SIG-M5 treated with dmso at 0.1 percent for 504 hours (cell line): ENCODE measurements around the gene LDLRAP1.

Source experiments
- DNase-seq: peaks from one replicate; lab custom pipeline; 2025; ENCODE audit not compliant: unreplicated experiment; lab: John Stamatoyannopoulos, UW

The LDLRAP1 gene

DNA sequence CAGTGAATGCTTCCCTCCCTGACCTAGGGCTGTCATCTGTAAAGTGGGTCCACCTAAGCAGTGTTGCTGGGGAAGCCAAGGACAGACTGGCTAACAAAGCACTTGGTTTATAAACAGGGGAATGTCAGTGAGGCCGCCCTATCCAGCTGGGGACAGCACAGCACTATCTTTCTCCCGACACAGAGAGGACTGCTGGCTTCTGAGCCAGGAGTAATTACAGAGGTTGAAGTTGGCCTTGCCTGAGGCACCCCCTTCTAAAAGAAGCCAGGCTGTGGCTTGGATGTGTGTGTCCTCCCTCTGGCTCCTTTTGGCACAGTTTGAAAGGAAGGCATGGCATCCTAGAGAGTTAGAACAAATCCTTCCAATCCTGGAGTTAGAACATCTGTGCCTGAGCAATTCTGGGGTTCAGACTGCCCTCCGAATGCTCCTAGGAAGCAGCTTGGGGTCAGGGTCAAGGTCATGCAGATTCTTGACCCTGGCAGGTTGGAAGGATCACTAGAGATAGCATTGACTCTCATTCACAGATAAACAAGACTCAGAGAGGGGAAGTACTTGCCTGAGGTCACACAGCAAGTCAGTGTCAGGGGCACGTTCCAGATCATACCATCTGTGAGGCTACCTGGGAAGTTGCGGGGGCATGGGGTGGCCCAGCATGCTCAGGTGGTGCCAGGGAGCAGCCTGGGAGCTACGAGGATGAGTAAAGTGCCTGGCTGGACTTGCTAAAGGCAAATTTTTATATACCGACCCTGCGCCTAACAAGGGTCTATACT lies 1.3 kb upstream of the LDLRAP1 start:
- DNase-seq = no peak

DNA sequence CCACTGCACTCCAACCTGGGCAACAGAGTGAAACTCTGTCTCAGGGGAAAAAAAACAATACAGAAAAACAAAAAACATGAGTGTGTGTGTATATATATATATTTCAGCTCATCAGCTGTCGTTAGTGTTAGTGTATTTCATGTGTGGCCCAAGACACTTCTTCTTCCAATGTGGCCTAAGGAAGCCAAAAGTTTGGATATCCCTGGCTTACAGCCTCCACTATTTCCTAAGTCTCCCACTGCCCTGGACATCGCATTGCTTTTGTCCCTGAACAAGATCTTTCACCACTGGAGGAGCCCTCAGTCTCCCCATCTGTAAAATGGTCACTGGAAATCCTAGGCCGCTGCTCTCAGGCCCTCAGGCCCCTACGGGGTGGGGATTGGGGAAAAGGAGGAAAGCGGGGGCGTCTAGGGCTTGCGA lies 391 bp upstream of the LDLRAP1 start:
- no peak for DNase-seq

GRCh38 chr1:25544243-25544764 lies 898 bp downstream of the LDLRAP1 start:
- DNase-seq = no peak

DNA sequence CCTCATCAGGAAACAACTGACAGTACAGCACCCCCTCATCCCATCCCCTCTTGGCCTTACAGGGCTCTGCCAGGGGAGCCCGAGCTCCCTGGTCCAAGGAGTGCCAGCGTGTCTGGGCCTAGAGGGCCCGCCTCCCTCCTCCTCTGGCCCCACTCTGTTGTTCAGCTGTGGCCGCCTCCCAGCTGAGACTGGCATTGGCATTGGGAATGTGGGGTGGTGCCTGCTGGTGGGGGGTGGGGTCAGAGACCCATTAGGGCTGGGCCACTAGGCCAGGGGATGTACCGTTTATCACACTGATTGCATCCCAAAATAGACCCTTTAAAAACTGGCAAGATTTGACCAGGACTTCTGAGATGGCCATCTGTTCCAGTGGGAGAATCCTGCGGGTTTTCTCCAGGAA lies 1.4 kb downstream of the LDLRAP1 start:
- DNase-seq = no peak

DNA sequence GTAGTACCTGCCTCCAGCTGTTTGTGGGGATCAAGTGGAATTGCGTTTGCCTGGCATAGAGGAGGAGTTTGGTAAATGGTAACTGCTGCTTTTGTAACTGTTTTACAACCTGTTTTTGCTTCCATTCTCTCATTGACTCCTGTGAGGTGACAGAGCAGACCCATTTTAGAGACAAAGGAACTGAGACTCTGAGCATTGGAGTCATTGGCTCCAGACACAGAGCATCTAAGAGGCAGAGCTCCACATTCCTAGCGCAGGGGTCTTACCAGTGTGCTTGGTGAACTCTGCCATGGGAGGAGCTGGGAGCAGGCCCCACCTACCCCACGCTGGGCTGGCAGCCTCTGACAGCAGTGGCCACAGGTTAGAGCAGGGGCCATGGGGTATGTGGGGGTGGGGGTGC lies 2.4 kb downstream of the LDLRAP1 start:
- DNase-seq = no peak

DNA sequence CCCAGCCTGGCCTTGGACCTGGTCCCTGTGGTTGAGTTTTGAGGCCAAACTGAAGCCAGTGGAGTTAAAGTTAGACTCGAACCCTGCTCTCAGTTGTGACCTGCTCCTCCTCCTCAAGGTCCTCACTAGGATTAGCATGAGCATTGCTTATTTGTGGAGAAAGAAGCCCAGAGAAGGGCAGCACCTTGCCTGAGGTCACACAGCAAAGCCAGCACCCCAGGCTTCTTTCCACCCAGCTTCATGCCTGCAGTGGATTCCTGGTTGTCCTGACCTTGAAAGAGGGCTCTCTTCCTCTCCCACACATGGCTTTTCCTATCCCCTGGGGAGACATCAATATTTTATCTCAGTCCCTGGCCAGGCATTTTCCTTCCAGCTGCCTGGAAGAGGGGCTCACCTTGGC lies 2.8 kb downstream of the LDLRAP1 start:
- DNase-seq = no peak

DNA sequence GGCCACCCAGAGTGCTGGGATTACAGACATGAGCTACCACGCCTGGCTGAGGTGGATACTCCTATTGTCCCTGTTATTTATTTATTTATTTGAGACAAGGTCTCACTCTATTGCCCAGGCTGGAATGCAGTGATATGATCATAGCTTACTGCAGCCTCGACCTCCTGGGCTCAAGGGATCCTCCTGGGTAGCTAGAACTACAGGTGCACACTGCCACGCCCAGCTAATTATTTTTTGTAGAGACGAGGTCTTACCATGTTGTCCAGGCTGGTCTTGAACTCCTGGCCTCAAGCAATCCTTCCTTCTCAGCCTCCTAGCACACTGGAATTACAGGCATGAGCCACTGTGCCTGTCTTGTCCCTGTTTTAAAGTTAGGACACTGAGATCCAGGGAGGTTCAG lies 5.2 kb downstream of the LDLRAP1 start:
- DNase-seq = no peak

GRCh38 chr1:25549273-25550154 lies 6.1 kb downstream of the LDLRAP1 start:
- DNase-seq = peak; percentile 95

DNA sequence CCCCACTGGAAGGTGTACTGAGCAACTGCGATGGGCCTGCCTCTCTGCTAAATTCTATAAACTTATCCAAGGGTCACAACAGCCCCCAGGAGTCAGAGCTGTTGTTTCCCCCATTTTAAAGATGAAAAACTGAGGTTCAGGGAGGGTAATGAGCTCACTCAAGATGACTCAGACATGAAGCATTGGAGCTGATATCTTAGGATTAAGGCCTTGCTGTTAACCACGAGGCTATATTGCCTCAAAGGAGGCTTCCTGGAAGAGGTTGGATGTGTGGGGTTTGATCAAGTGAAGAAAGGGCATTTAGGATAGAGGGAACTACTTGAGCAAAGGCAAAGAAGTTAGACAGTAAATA lies 6.7 kb downstream of the LDLRAP1 start:
- peak; percentile 65 for DNase-seq

DNA sequence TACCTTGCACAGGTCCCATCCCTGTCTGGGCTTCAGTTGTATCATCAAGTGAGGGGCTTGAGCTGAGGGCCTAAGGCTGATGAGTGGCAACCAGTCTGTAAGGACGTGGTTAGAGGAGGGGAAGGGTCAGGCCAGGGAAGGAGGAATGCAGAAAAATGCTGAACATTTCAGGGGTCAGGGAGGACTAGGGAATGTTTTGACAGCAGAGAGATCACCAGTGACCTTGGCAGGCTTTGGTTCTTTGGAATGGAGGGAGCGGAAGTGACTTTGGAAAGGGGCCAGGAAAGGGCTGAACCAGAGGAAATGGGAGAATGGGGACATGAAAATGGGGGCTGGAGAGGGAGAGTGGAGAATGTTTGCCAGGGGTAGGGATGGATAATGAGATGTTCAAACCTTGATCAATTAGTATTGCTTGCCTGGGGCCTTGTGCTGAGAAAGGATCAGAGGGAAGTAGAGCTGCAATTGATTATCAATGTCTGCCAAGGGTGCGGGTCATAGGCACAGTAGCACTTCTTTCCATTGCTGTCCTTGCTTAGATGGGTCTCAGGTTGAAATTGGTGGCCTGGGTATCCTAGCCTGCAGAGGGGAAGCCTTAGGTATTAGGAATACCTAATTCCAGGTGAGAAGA lies 7.4 kb downstream of the LDLRAP1 start:
- no peak for DNase-seq

GRCh38 chr1:25553749-25554429 lies 10.5 kb downstream of the LDLRAP1 start:
- no peak for DNase-seq

DNA sequence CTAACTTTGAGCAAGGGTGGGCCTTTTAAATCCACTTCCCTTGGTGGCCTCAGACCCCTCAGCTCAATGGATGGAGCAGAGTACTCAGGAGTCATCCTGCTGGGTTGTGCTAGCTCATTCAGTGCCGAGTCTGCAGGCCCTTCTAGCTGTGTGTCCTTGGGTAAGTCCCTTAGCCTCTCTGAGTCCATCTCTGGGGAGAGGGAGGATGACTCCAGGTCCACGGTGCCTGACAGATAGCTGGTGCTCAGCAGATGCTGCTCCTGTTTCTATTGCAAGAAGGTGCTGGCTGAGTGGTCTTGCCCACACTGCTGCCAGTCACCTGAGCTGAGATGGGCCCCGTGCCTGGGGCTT lies 11.0 kb downstream of the LDLRAP1 start:
- DNase-seq = no peak

- DNase-seq = no peak
Observed at GRCh38 chr1:25554886-25555752, 11.7 kb downstream of the LDLRAP1 start.

GRCh38 chr1:25555753-25556092 lies 12.3 kb downstream of the LDLRAP1 start:
- no peak for DNase-seq

GRCh38 chr1:25556132-25556670 lies 12.8 kb downstream of the LDLRAP1 start:
- DNase-seq = no peak

DNA sequence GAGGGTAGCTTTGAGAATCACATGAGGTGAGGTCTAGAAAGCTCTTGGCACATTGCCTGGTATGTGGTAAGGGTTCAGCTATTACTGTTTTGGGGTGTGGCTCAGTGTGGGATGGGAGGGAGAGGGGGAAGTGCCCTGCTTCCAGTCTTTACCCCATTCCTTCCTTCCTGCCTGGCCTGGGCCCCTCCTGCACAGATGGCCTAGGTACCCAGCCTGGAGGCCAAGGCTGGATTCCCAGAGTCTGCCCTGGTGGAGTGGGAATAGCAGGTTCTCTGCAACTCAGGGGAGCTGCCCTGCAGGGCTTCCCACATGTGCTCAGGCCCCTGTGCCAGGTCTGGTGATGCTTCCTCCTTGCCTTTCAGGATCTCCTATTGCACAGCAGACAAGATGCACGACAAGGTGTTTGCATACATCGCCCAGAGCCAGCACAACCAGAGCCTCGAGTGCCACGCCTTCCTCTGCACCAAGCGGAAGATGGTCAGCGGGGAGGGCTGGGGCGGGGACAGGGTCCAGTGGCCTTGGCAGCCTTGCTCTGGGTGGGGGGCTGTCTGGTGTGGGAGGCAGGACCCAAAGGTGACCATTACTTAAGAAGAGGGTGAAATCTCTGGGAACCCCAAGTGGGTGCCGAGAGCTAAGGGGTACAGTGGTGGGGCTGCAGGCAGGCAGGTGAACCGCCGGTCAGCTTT lies 13.5 kb downstream of the LDLRAP1 start:
- peak; percentile 67 for DNase-seq

DNA sequence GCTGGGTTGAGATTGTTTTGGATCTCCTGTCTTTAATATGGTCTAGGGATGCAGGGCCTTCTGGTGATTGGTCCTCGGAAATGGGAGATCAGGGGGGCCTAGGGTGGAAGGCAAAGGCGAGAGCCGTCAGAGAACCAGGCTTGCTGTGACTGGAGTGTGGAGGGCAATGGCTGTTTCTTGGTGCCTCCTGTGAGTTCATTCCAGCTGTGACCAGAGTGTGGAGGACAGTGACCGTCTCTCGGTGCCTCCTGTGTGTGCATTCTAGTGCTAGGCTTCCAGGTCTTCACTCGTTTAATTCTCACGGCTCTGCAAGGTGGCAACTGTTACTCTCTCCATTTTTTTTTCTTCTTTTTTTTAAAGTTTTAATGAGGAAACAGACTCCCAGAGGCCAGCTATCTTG lies 14.1 kb downstream of the LDLRAP1 start:
- no peak for DNase-seq

DNA sequence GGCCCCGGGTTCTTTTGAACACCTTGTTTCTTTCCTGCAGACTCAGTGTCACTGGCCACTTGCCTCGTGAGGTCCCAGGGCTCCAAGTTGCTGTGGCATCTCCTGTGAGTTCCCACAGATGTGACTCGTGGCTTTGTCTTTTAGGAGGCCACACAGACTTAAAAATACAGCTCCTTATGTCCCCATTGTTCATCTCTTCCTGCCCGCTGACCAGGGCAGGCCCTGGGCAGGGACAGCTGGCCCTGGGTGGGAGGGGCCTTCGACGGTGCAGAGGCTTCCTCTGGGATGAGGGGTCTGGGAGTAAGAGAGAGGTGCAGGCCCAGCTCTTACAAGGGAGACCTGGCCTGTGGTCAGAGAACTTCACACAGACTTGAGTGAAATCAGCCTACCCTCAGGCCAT lies 15.6 kb downstream of the LDLRAP1 start:
- no peak for DNase-seq

- DNase-seq = no peak
Observed at GRCh38 chr1:25560001-25560400, 16.6 kb downstream of the LDLRAP1 start.

GRCh38 chr1:25560788-25561187 lies 17.4 kb downstream of the LDLRAP1 start:
- DNase-seq = no peak
